ENCODE measurements around the gene GLCE.

DNA sequence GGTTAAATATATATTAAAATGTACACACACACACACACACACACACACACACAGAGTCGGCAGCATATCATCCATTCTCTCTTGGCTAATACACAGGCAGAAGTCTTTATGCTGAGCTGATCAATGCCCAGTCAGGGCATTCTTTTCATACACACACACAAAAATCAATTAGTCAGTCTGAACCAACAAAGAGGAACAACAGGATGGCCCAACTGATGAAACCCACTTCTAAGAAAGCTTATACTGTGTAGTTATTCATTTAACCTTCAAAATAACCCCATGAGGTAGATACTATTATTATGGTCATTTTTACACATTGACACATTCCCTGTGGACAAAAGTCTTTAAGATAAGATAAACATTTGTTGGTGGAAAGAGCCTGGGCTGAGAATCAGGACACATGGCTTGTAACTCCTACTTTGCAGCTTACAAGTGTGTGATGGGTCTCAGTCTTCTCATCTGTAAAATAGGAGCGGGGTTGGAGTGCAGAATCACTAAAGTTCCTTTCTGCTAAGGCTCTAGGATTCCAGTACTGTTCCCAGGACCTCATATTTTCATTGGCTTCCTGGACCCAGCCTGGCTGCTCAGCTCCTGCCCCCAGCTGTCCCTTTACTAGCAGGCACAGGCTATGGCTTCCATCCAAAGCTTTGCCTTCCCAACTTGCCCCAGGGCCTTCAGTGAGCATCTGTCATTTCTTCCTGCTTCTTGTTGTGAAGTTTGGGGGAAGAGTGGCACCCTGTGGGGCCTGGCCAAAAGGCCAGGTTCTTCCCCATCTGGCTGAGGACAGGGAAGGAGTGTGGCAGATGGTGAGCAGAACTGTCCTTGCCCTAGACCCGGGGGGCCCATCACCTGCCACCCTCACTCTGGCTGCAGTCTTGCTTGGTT lies 27.2 kb upstream of the GLCE start:
- TF ChIP-seq, protein P1, sequence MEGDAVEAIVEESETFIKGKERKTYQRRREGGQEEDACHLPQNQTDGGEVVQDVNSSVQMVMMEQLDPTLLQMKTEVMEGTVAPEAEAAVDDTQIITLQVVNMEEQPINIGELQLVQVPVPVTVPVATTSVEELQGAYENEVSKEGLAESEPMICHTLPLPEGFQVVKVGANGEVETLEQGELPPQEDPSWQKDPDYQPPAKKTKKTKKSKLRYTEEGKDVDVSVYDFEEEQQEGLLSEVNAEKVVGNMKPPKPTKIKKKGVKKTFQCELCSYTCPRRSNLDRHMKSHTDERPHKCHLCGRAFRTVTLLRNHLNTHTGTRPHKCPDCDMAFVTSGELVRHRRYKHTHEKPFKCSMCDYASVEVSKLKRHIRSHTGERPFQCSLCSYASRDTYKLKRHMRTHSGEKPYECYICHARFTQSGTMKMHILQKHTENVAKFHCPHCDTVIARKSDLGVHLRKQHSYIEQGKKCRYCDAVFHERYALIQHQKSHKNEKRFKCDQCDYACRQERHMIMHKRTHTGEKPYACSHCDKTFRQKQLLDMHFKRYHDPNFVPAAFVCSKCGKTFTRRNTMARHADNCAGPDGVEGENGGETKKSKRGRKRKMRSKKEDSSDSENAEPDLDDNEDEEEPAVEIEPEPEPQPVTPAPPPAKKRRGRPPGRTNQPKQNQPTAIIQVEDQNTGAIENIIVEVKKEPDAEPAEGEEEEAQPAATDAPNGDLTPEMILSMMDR (IDR thresholded peaks at IDR 0.05): no peak
- TF ChIP-seq POLR2A (IDR thresholded peaks at IDR 0.05): no peak

Data from heart left ventricle (tissue), 13 donors.